Neural cell (in vitro differentiated cells): ENCODE results near the gene C21orf91. TPM values are rescaled to one million over a fixed set of nuclear protein-coding genes. Genes with fewer than 3 reads are reported as not detected.

Source experiments
- H2AFZ ChIP-seq: fragments of 200-600, 300-800 bp; sonication (generic), shearing (Covaris generic); 2 replicates; pipeline ENCODE4 v1.6.0; 2014; ENCODE audit warnings: low read depth, mild to moderate bottlenecking, antibody characterized with exemption, low read length, moderate library complexity
- H3F3A ChIP-seq: fragments of 200-600 bp; shearing (Covaris generic); 2 replicates; pipeline ENCODE4 v1.6.1; 2016; ENCODE audit warnings: mild to moderate bottlenecking, moderate library complexity, mixed read lengths, antibody characterized with exemption, low read length; ENCODE audit not compliant: insufficient read depth, poor library complexity, severe bottlenecking
- H3K27ac ChIP-seq: fragments of 200-600, 300-800 bp; sonication (generic), shearing (Covaris generic); 2 replicates; pipeline ENCODE4 v1.5.1; 2014; ENCODE audit warnings: mild to moderate bottlenecking, low read length, moderate library complexity
- H3K27me3 ChIP-seq: fragments of 300-800, 200-600 bp; sonication (generic), shearing (Covaris generic); 2 replicates; pipeline ENCODE4 v1.6.0; 2014; ENCODE audit warnings: mild to moderate bottlenecking, low read depth, low read length, moderate library complexity; ENCODE audit not compliant: insufficient read depth
- H3K36me3 ChIP-seq: fragments of 300-800, 200-600 bp; sonication (generic), shearing (Covaris generic); 2 replicates; pipeline ENCODE4 v1.5.1; 2014; ENCODE audit warnings: mild to moderate bottlenecking, antibody characterized with exemption, low read length, moderate library complexity; ENCODE audit not compliant: insufficient read depth
- H3K4me2 ChIP-seq: fragments of 300-800, 200-600 bp; sonication (generic), shearing (Covaris generic); 2 replicates; pipeline ENCODE4 v1.6.0; 2014; ENCODE audit warnings: mild to moderate bottlenecking, low read length
- H3K4me3 ChIP-seq: fragments of 300-800, 200-600 bp; sonication (generic), shearing (Covaris generic); 2 replicates; pipeline ENCODE4 v1.5.1; 2014; ENCODE audit warnings: mild to moderate bottlenecking, low read length, moderate library complexity
- H3K79me2 ChIP-seq: fragments of 200-600 bp; shearing (Covaris generic); replicated peaks from 2 replicates; pipeline ENCODE4 v1.6.0; 2014; ENCODE audit warnings: mild to moderate bottlenecking, low read length, moderate library complexity; ENCODE audit not compliant: insufficient read depth
- H3K9ac ChIP-seq: fragments of 300-800, 200-600 bp; sonication (generic), shearing (Covaris generic); 2 replicates; pipeline ENCODE4 v1.6.1; 2016; ENCODE audit warnings: mild to moderate bottlenecking, low read length, mixed read lengths
- H3K9me2 ChIP-seq: fragments of 200-600 bp; shearing (Covaris generic); 2 replicates; pipeline ENCODE4 v1.6.1; 2016; ENCODE audit warnings: mild to moderate bottlenecking, low read length, mixed read lengths; ENCODE audit not compliant: insufficient read depth
- H3K9me3 ChIP-seq: fragments of 200-600, 300-800 bp; sonication (generic), shearing (Covaris generic); 2 replicates; pipeline ENCODE4 v1.6.1; 2016; ENCODE audit warnings: mild to moderate bottlenecking, mixed run types, low read length, moderate library complexity, mixed read lengths
- H4K20me1 ChIP-seq: fragments of 200-600 bp; shearing (Covaris generic); 2 replicates; pipeline ENCODE4 v1.6.1; 2016; ENCODE audit warnings: mild to moderate bottlenecking, mixed run types; ENCODE audit not compliant: insufficient read depth
- EP300 ChIP-seq: fragments of 450-650 bp; conservative IDR thresholded peaks from 2 replicates; pipeline ENCODE4 v1.6.1; 2014; ENCODE audit warnings: antibody characterized with exemption, mild to moderate bottlenecking, moderate library complexity; ENCODE audit not compliant: poor library complexity, severe bottlenecking
- EZH2 ChIP-seq: fragments of 200-600, 300-800 bp; shearing (Covaris generic), sonication (generic); IDR thresholded peaks from 2 replicates; pipeline ENCODE4 v1.6.1; 2014; ENCODE audit warnings: antibody characterized with exemption, low read length, borderline replicate concordance, mild to moderate bottlenecking; ENCODE audit not compliant: insufficient read depth, poor library complexity, severe bottlenecking
- MXI1 ChIP-seq: fragments of 450-650 bp; conservative IDR thresholded peaks from 2 replicates; pipeline ENCODE4 v1.6.1; 2014; ENCODE audit warnings: antibody characterized with exemption, mild to moderate bottlenecking; ENCODE audit not compliant: poor library complexity, severe bottlenecking
- POLR2AphosphoS5 ChIP-seq: IDR thresholded peaks from 2 replicates; pipeline ENCODE4 v1.6.1; 2012
- RAD21 ChIP-seq: fragments of 450-650 bp; conservative IDR thresholded peaks from 2 replicates; pipeline ENCODE4 v1.6.1; 2014; ENCODE audit warnings: antibody characterized with exemption, mild to moderate bottlenecking, moderate library complexity
- REST ChIP-seq: IDR thresholded peaks from 2 replicates; pipeline ENCODE4 v1.6.1; 2012; ENCODE audit warnings: borderline replicate concordance
- polyA plus RNA-seq: library from polyadenylated mRNA; depleted of rRNA; stranded (reverse); fragments of >200 nt; gene quantifications from 2 replicates; pipeline ENCODE4 v1.2.3, GENCODE V29; 2014
- TF ChIP-seq, protein P1 (sequence below): fragments of 450-650 bp; IDR thresholded peaks from 2 replicates; pipeline ENCODE4 v1.5.1; 2014; ENCODE audit warnings: antibody characterized with exemption, mild to moderate bottlenecking, moderate library complexity; ENCODE audit not compliant: poor library complexity, severe bottlenecking

The C21orf91 gene
- polyA plus RNA-seq, 1 donor from 2014 or later: 19.6 TPM

GRCh38 chr21:17753736-17754135, 65.4 kb downstream of the C21orf91 start:
- Histone ChIP-seq H3K4me2 (no peak overlapping the region), H3K9ac (no peak overlapping the region), H3K4me3 (no peak overlapping the region), H3K36me3 (no peaks in the 10 kb centered on the region), H2AFZ (no peak overlapping the region), H3K27ac (no peak overlapping the region), H3K27me3 (no peaks in the 10 kb centered on the region), H3K79me2 (no peaks in the 10 kb centered on the region), H3F3A (no peaks in the 10 kb centered on the region), H4K20me1 (no peaks in the 10 kb centered on the region), H3K9me2 (no peaks in the 10 kb centered on the region), H3K9me3 (no peaks in the 10 kb centered on the region)
- no peak for TF ChIP-seq REST

DNA sequence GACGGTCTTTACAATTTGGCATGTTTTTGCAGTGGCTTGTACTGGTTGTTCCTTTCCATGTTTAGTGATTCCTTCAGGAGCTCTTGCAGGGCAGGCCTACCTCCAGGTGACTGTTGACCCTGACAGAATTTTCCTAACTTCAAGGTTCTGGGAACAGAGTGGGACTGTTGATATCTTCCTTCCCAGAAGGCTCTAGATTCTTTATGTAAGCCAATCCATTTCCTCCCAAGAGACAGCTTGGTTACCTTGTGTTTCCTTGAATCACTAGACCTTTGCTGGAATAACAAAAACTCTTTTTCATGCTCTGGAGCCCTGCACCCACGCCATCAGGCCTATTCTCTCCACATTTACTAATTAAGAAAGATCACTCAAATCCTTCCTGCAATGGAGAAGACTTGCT, 67.0 kb downstream of the C21orf91 start:
- H3K9ac ChIP-seq: no peak overlapping the region

DNA sequence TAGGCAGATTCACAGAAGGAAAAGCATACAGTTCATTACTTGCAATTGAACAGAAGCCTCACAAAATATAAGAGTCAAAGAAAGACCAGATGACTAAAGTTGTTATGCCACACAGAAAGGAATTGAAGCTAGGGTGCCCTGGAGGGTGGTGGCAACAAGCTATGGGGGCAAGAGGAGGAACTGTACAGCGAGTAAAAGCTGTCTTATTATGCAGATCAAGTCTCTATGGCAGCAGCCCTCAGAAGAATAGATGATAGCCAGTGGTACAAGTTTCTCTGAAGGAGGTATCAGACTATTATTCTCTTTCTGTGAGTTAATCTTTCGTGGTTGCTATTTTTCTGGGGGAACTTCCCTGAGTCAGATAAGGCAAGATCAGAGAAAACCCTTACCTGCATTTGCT, 72.2 kb downstream of the C21orf91 start:
- H3K9me3 ChIP-seq: no peaks in the 10 kb centered on the region
- H3K27ac ChIP-seq: no peak overlapping the region
- H3K9me2 ChIP-seq: no peaks in the 10 kb centered on the region
- H3F3A ChIP-seq: no peaks in the 10 kb centered on the region
- H3K9ac ChIP-seq: no peak overlapping the region
- no peaks in the 10 kb centered on the region for H4K20me1 ChIP-seq
- no peaks in the 10 kb centered on the region for H3K79me2 ChIP-seq
- H3K27me3 ChIP-seq: no peaks in the 10 kb centered on the region
- no peaks in the 10 kb centered on the region for H3K36me3 ChIP-seq
- H2AFZ ChIP-seq: no peak overlapping the region
- no peak overlapping the region for H3K4me3 ChIP-seq
- H3K4me2 ChIP-seq: no peak overlapping the region
- TF ChIP-seq POLR2AphosphoS5 (no peak), RAD21 (no peak), EZH2 (no peak), REST (no peak)
- TF ChIP-seq, protein P1, sequence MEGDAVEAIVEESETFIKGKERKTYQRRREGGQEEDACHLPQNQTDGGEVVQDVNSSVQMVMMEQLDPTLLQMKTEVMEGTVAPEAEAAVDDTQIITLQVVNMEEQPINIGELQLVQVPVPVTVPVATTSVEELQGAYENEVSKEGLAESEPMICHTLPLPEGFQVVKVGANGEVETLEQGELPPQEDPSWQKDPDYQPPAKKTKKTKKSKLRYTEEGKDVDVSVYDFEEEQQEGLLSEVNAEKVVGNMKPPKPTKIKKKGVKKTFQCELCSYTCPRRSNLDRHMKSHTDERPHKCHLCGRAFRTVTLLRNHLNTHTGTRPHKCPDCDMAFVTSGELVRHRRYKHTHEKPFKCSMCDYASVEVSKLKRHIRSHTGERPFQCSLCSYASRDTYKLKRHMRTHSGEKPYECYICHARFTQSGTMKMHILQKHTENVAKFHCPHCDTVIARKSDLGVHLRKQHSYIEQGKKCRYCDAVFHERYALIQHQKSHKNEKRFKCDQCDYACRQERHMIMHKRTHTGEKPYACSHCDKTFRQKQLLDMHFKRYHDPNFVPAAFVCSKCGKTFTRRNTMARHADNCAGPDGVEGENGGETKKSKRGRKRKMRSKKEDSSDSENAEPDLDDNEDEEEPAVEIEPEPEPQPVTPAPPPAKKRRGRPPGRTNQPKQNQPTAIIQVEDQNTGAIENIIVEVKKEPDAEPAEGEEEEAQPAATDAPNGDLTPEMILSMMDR: no peak

More for the DNA sequence above, 67.0 kb downstream of the C21orf91 start:
- H3K79me2 ChIP-seq: no peaks in the 10 kb centered on the region
- no peak overlapping the region for H3K4me2 ChIP-seq
- no peaks in the 10 kb centered on the region for H3K9me3 ChIP-seq
- no peak overlapping the region for H2AFZ ChIP-seq
- no peaks in the 10 kb centered on the region for H3K9me2 ChIP-seq
- no peak overlapping the region for H3K4me3 ChIP-seq
- H3K27ac ChIP-seq: no peak overlapping the region
- no peaks in the 10 kb centered on the region for H3K36me3 ChIP-seq
- H3K27me3 ChIP-seq: no peaks in the 10 kb centered on the region
- no peaks in the 10 kb centered on the region for H3F3A ChIP-seq
- no peaks in the 10 kb centered on the region for H4K20me1 ChIP-seq
- TF ChIP-seq EP300: no peak
- no peak for TF ChIP-seq REST
- TF ChIP-seq MXI1: no peak
